Measurements from ENCODE around the gene MEOX2. TPM values are rescaled to one million over a fixed set of nuclear protein-coding genes. Genes with fewer than 3 reads are reported as not detected.

The MEOX2 gene
- total RNA-seq = not detected

DNA sequence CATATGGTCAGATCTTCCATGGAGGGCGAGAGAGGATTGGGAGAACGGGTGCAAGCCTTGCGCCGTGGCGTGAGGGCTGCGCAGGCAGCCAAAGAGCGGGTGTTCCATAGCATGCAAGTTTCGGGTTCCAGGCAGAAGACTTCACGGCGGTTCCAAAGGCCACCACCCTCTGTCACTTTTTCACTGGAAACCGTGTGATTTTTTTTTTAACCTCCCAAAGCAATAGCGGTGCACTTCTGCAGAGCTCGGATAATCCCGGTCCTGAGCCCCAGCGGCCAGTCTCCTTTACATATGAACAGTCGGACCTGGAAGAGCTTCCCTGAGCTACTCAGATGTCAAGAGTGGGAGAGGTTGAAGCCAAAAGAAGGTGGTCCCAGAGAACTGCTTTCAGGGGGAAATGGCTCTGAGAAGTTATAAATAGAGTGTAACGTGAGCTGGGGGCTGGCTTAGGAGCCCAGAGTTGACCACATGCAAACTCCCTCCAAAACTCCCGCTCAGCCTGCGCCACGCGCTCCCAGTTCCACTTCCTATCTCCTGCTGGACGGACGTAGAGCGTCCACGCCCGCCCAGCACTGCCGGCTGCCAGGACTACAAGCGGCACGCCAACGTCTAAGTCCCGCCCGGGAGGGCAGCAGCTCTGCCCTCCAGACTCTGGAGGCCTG, at the start of gene MEOX2:
MEOX2 (minus strand) TSS at position 389 of the 662 bp plus-strand sequence; CDS start at position 108, 281 bp downstream.
- no peak within 1 kb of the TSS for H3K27ac Mint-ChIP-seq
- peaks cover 2% of the 10 kb centered on the region for H3K9me3 Mint-ChIP-seq
- no peaks in the 10 kb centered on the region for H3K4me1 Mint-ChIP-seq
- no peak within 1 kb of the TSS for H3K4me3 Mint-ChIP-seq
- H3K27me3 Mint-ChIP-seq = peaks cover 50% of the 10 kb centered on the region
- DNase-seq = no peak
- no peaks in the 10 kb centered on the region for H3K36me3 Mint-ChIP-seq

DNA sequence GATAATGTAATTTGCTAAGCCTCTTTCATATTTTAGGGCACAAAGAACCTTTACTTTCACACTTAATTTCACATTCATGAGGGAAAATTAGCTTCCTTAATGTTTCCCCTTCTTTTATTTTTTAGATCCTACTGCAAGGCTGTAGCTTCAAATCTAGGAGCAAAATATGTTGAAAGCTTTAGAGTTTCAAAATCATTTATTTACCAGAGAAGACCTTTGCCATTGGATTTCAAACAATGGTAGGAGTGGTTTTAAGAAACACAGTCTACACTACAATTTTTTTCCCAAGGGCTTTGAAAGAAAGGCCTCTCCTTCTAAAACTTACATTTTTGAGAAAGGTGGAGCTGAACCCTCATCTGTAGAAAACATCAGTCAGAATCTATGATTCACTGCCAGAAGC, 43.3 kb upstream of the MEOX2 start:
- H3K27me3 Mint-ChIP-seq = no peaks in the 10 kb centered on the region
- no peaks in the 10 kb centered on the region for H3K4me1 Mint-ChIP-seq
- H3K27ac Mint-ChIP-seq = no peak overlapping the region
- no peak overlapping the region for H3K4me3 Mint-ChIP-seq
- DNase-seq = no peak
- no peaks in the 10 kb centered on the region for H3K9me3 Mint-ChIP-seq
- H3K36me3 Mint-ChIP-seq = no peaks in the 10 kb centered on the region

DNA sequence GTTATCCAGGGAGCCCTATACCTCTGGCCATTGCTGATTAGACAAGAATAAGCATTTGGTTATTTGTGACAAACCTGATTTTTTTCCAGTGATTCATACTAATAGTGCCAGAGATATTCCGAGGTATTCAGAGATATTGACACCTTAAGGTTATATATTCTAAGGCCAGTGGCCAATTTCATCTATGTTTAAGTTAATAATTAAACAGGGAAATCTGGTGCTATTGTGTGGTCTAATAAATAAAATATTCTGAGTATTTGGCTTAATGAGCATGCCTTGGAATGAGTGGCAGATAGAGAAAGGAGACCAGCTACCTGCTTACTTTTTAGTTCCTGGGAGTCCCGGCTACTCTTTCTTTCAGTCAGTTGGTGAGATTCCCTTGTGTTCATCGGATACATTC, 38.6 kb upstream of the MEOX2 start:
- Mint-ChIP-seq H3K4me3 (no peak overlapping the region), H3K36me3 (no peaks in the 10 kb centered on the region), H3K9me3 (peaks cover 2% of the 10 kb centered on the region), H3K27me3 (no peaks in the 10 kb centered on the region), H3K27ac (no peak overlapping the region), H3K4me1 (no peaks in the 10 kb centered on the region)
- no peak for DNase-seq

DNA sequence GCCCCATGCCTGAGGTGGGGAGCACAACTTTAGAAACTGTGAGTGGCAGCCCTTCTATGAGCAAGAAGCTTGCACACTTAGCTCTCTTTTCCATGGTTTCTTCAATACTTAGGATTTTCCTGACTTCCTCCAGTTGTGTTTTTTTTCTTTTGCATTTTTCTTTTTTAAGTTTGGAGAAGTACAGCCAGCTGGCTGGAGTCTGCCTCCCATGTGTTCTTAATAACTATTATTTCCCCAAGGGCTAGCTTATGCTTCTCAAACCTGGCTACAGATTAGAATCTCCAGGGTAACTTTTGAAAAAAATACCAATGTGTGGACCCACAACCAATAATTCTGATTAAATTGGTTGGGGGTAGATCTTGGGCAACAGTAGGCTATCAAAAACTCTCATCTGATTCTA, 37.4 kb upstream of the MEOX2 start:
- Mint-ChIP-seq H3K9me3 (peaks cover 2% of the 10 kb centered on the region), H3K4me3 (no peak overlapping the region), H3K27ac (no peak overlapping the region), H3K27me3 (no peaks in the 10 kb centered on the region), H3K36me3 (no peaks in the 10 kb centered on the region), H3K4me1 (no peaks in the 10 kb centered on the region)
- no peak for DNase-seq

DNA sequence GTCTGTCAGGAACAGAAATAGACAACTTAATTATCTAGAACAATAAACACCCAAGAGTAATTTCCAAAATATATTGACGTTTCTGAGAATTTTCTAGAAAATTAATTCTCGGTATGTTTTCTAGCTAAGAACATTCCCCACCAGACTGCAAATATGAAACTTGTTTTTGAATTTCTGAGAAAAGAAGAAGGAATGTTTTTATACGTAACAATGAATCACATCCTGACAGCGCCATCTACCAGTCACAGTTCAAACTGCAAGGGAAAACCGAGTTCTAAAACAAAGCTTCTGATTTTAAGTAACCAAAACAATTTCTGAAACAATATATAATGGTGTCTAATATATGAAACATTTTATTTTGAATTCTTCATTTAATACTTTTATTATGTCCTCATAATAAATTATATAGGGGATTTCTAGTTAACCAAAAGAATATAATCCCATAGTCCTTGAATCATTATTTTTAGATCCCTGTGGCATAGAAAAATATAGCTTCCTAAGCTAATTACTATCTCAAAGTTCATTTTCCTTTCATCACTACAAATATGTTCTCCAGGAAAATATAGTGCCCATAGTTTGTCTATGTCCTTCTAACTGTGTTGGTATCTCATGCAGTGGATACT, 34.5 kb upstream of the MEOX2 start:
- Mint-ChIP-seq H3K9me3 (peaks cover 2% of the 10 kb centered on the region), H3K27ac (no peak overlapping the region)
- DNase-seq = no peak

DNA sequence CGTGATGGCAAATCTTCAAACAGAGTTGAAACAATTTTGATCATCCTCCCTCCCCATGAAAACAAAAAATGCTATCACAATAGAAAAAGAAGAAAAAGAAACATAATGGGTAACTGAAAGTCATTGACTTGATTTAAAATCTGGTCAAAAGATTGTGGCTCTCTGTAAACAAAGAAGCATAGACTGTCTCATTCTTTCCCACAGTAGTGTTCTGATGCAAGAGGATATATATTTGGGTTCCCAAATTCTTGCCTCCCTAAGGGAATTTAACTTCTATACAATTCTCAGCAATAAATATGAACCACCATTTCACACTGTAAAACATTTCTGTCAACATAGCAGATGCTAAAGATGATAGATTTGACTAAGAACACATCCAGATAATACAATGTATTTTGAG, 32.8 kb upstream of the MEOX2 start:
- H3K4me3 Mint-ChIP-seq = no peak overlapping the region
- H3K27ac Mint-ChIP-seq = no peak overlapping the region
- H3K4me1 Mint-ChIP-seq = no peaks in the 10 kb centered on the region

More for the DNA sequence above, 34.5 kb upstream of the MEOX2 start:
- Mint-ChIP-seq H3K36me3 (no peaks in the 10 kb centered on the region), H3K4me1 (no peaks in the 10 kb centered on the region), H3K27me3 (no peaks in the 10 kb centered on the region), H3K4me3 (no peak overlapping the region)

DNA sequence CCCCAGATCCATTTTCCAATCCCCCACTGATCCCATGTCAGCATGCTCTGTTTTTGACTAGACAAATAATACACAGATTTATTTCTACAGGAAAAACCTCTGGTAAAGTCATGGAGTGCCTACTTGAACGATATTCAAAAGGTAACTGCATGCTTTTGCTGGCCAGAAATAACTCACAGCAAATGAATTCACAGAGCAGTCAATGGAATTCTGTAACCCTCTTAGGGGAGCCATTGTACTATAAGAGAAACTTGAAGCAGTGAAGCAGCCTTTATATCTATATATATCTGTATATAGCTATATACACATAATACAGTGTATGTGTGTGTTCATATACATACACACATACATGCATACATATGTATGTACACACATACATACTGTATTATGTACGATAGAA, 29.0 kb upstream of the MEOX2 start:
- Mint-ChIP-seq H3K4me1 (no peaks in the 10 kb centered on the region), H3K27me3 (no peaks in the 10 kb centered on the region), H3K36me3 (no peaks in the 10 kb centered on the region), H3K27ac (no peak overlapping the region), H3K9me3 (no peaks in the 10 kb centered on the region), H3K4me3 (no peak overlapping the region)
- DNase-seq = no peak

More for the DNA sequence above, 32.8 kb upstream of the MEOX2 start:
- H3K27me3 Mint-ChIP-seq = no peaks in the 10 kb centered on the region
- peaks cover 2% of the 10 kb centered on the region for H3K9me3 Mint-ChIP-seq
- no peak for DNase-seq
- no peaks in the 10 kb centered on the region for H3K36me3 Mint-ChIP-seq

DNA sequence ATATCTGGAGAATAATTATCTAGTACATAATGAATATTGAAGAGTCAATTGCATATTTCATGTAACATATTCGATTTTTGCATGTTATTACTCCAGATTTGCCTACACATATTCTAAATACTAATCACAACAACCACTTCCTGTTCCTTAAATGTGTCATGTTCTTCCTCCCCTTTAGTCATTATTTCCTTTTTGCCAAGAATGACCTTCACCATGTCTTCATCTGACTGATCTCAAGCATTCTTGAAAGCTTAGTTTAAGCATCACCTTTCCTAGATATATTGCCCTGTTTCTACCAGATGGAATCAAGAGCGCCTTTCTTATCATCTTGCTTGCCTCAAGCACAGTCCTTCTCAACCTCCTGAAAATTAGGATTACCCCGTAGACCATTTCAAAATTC, 23.5 kb upstream of the MEOX2 start:
- Mint-ChIP-seq H3K36me3 (no peaks in the 10 kb centered on the region), H3K4me3 (no peak overlapping the region), H3K27me3 (no peaks in the 10 kb centered on the region), H3K27ac (no peak overlapping the region), H3K4me1 (no peaks in the 10 kb centered on the region), H3K9me3 (peaks cover 1% of the 10 kb centered on the region)
- no peak for DNase-seq

DNA sequence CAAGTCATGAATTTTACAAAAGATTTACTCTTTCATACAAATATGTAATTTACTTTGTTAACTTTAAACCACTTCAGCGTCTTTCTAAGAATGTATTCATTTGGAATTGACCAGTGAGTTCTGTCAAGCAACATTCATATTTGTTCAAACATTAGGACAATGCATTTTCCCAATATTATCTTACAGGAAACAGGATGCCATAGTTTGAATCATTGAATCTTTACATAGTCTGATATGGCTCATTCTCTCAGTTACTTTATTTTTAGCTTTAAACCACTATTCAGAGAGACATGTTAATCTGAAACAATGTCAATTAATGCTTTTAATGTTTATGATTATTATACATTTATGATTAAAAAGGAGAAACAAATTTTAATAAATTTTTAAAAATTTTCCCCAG, 21.1 kb upstream of the MEOX2 start:
- no peaks in the 10 kb centered on the region for H3K27me3 Mint-ChIP-seq

DNA sequence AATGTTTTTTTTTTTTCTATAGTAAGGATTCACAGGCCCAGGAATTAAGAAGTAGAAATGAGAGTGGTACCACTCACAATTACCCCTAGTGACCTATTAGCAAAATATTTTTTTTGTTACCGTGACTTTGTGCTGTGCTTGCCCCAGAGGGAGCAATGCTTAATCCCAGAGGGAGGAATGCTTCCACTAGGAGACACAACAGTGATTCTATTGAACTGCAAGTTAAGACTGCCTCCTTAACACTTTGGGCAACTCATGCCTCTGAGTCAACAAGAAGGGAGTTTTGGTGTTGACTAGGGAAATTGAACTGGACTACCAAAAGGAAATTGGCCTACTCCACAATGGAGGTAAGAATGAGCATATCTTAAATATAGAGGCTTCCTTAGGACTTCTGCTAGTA, 17.2 kb upstream of the MEOX2 start:
- Mint-ChIP-seq H3K4me3 (no peak overlapping the region), H3K4me1 (no peaks in the 10 kb centered on the region), H3K27me3 (no peaks in the 10 kb centered on the region), H3K36me3 (no peaks in the 10 kb centered on the region), H3K27ac (no peak overlapping the region), H3K9me3 (no peaks in the 10 kb centered on the region)
- DNase-seq = no peak

More for the DNA sequence above, 21.1 kb upstream of the MEOX2 start:
- Mint-ChIP-seq H3K4me3 (no peak overlapping the region), H3K9me3 (peaks cover 1% of the 10 kb centered on the region), H3K4me1 (no peaks in the 10 kb centered on the region), H3K36me3 (no peaks in the 10 kb centered on the region), H3K27ac (no peak overlapping the region)
- no peak for DNase-seq

DNA sequence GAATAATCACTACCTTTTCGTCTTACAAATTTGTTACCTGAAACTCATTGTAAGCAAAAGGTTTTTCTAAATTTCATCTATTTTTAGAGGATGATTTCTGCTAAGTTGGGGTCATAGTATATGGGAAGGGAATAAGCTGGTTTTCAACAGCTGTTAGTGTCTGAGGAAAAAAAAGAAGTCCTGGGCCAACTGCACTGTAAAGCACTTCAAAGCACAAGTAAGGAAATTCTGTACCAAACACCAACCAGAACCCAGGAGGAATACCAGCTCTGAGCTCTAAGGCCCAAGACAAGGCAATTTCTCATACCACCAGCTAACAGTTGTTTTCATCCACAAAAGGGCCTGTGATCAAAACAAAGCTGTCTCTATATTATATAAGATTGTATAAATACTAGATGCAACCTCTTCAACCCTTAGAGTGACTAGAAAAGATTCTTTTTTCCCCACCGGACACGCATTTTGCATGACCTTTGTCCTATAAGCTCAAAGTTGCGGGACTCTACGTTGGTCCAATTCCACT, 6.1 kb upstream of the MEOX2 start:
- H3K9me3 Mint-ChIP-seq = no peaks in the 10 kb centered on the region
- H3K4me1 Mint-ChIP-seq = no peaks in the 10 kb centered on the region
- H3K27ac Mint-ChIP-seq = no peak overlapping the region
- no peak overlapping the region for H3K4me3 Mint-ChIP-seq
- H3K36me3 Mint-ChIP-seq = no peaks in the 10 kb centered on the region
- no peak for DNase-seq
- H3K27me3 Mint-ChIP-seq = peaks cover 16% of the 10 kb centered on the region

DNA sequence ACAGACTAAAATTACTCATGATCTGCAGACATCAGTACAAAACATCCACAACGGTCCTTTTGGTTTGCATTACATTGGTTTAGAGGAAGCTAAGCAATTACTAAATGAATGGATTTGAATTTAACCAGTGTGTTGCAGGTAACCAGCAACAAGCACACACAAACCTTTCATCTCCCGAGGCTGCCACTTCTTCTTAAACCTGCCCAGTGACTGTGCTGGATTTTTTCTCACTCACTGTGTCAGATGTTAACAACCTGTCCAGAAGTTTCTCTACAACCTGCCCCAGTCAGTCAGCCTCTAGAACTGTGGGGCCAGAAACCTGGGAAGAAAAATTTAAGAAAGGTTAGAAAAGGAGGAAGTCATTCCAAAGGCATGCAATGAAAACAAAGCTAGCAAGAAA, 2.4 kb upstream of the MEOX2 start:
- Mint-ChIP-seq H3K36me3 (no peaks in the 10 kb centered on the region), H3K9me3 (peaks cover 2% of the 10 kb centered on the region), H3K4me3 (no peak overlapping the region), H3K27ac (no peak overlapping the region), H3K27me3 (peaks cover 50% of the 10 kb centered on the region), H3K4me1 (no peaks in the 10 kb centered on the region)
- DNase-seq = no peak

DNA sequence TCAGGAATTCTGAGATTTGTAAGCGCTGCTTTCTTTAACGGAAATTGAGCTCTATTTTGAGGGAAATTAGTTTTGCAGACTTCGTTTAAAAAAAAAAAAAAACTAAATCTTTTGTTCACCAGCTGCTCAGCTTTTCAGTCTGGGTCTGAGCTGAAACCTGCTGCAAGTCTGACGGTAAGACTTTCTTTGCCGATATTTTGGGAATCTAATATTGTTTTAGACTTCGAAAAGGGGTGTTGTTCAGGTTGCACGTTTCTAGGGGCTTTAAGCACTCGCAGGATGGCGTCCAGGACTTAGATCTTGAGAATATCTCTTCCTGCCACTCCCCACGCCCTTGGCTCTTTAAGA, 1.8 kb upstream of the MEOX2 start:
- no peak overlapping the region for H3K4me3 Mint-ChIP-seq
- no peak for DNase-seq
- H3K9me3 Mint-ChIP-seq = peaks cover 2% of the 10 kb centered on the region
- H3K27ac Mint-ChIP-seq = no peak overlapping the region
- no peaks in the 10 kb centered on the region for H3K4me1 Mint-ChIP-seq
- peaks cover 50% of the 10 kb centered on the region for H3K27me3 Mint-ChIP-seq
- H3K36me3 Mint-ChIP-seq = no peaks in the 10 kb centered on the region

DNA sequence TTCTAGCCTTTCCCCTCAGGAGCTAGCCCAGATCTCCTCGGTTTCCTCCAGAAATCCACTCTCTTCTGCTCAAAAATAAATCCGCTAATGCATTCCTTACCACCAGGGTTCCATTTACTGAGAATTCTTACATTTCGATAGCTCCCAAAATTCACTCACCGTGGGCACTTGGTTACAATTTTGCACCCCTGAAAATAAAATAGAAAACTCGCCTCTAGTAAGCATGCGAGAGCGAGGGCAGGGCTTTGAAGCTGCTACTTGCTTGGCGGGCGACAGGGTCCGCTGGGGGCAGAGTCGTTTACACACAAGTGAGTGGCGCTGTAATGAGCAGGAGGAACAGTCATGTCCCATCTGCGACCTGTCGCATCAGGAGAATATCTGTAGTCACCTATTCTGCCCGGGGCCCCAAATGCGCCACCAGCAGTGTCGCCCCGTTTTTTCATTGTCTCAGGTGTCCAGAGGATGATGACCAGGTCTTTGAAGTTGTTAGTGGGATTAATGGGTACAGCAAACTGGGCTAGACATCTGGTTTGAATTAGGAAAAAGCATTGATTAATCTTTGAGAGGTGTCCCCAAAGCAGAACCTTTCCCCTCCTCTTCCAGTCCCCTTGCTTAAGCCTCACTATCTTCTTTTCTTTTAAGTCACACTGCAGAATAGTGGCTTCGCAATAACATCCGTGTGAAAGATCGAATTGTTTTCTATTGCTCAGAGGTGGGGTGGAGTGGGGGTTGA, 1.2 kb upstream of the MEOX2 start:
- peaks cover 50% of the 10 kb centered on the region for H3K27me3 Mint-ChIP-seq
- H3K36me3 Mint-ChIP-seq = no peaks in the 10 kb centered on the region
- no peaks in the 10 kb centered on the region for H3K4me1 Mint-ChIP-seq
- no peak for DNase-seq
- peaks cover 2% of the 10 kb centered on the region for H3K9me3 Mint-ChIP-seq
- H3K4me3 Mint-ChIP-seq = no peak overlapping the region
- no peak overlapping the region for H3K27ac Mint-ChIP-seq

DNA sequence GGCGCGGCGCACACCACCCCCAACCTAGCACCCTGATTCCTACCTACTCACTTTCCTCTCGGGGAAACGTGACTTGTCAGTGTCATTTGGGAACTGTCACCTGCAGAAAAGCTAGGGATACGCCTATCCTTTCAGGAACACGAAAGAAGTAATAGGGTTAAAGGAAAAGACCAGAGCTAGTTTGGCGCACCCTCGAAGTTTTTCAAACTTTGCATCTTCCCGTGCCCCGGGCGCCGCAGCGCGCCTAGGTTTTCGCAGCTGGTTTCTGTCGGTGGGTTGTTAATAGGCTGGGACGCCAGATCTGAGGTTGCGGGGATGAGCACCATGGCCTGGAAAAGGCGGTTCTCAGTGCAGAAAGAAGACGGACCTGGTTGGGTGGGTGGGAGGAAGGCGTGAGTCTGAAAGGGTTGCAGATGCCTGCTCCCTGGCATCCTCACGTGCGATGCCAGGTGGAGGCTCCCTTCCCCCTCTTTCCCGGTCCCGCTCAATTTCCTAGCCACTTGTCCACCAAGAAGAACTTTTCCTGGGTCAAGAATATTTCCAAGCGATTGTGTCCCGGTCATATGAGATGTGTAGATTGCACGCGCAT, 568 bp upstream of the MEOX2 start:
- Mint-ChIP-seq H3K9me3 (peaks cover 2% of the 10 kb centered on the region), H3K27me3 (peaks cover 50% of the 10 kb centered on the region), H3K4me3 (no peak overlapping the region), H3K36me3 (no peaks in the 10 kb centered on the region), H3K27ac (no peak overlapping the region), H3K4me1 (no peaks in the 10 kb centered on the region)
- DNase-seq = no peak

Data from activated naive CD8-positive, alpha-beta T cell treated with anti-CD3 and anti-CD28 coated beads for 36 hours (primary cell).